Measurements from ENCODE around the gene CCDC183.
"Not testable (repeated sequence)": the region's sequence is repeated elsewhere in the genome, so short reads cannot be mapped to it uniquely, and the experiment has no call there.

CCDC183 gene

GRCh38 chr9:136760834-136761544, 35.1 kb upstream of the CCDC183 start:
- DNase-seq: peak in 1 of 2 donors; percentile 52

- no peak for DNase-seq
Observed at GRCh38 chr9:136761545-136761981, 34.6 kb upstream of the CCDC183 start.

- no peak for DNase-seq
Observed at GRCh38 chr9:136762221-136762691, 33.9 kb upstream of the CCDC183 start.

- peak; percentile 54 to 71 for DNase-seq
Observed at GRCh38 chr9:136762915-136763648, 33.1 kb upstream of the CCDC183 start.

GRCh38 chr9:136763649-136764035, 32.5 kb upstream of the CCDC183 start:
- no peak for DNase-seq

GRCh38 chr9:136764301-136764891, 31.7 kb upstream of the CCDC183 start, which contains the start of gene LCN15:
Gene LCN15 (minus strand): TSS chr9:136764518. CDS start chr9:136764488, 30 bp downstream.
- DNase-seq: no peak

- DNase-seq: no peak
Observed at GRCh38 chr9:136765041-136765440, 31.1 kb upstream of the CCDC183 start.

GRCh38 chr9:136765745-136766409, 30.3 kb upstream of the CCDC183 start:
- not testable (repeated sequence) for DNase-seq

- DNase-seq: peak; percentile 49 to 60
Observed at GRCh38 chr9:136766410-136767120, 29.6 kb upstream of the CCDC183 start.

GRCh38 chr9:136769710-136770191, 26.4 kb upstream of the CCDC183 start:
- DNase-seq: peak; percentile 66 to 69

- DNase-seq: no peak
Observed at GRCh38 chr9:136771907-136772415, 24.2 kb upstream of the CCDC183 start.

- peak in 1 of 2 donors; percentile 26 for DNase-seq
Observed at GRCh38 chr9:136773386-136774044, 22.6 kb upstream of the CCDC183 start.

GRCh38 chr9:136774416-136775045, 21.6 kb upstream of the CCDC183 start:
- DNase-seq: no peak

GRCh38 chr9:136775191-136775590, 20.9 kb upstream of the CCDC183 start:
- no peak for DNase-seq

- no peak for DNase-seq
Observed at GRCh38 chr9:136776947-136777346, 19.2 kb upstream of the CCDC183 start.

- DNase-seq: no peak
Observed at GRCh38 chr9:136777359-136777758, 18.8 kb upstream of the CCDC183 start.

GRCh38 chr9:136779808-136780207, 16.3 kb upstream of the CCDC183 start:
- no peak for DNase-seq

GRCh38 chr9:136782452-136782851, 13.7 kb upstream of the CCDC183 start:
- DNase-seq: no peak

GRCh38 chr9:136784249-136784996, 11.7 kb upstream of the CCDC183 start:
- no peak for DNase-seq

GRCh38 chr9:136784997-136785361, 11.2 kb upstream of the CCDC183 start:
- no peak for DNase-seq
